Ascending aorta (tissue), 2 donors: Measurements from ENCODE around the gene ECSCR. TPM values are rescaled to one million over a fixed set of nuclear protein-coding genes. Genes with fewer than 3 reads are reported as not detected.
A peak's percentile ranks its signal among the peaks of the same experiment; 100 is the strongest.
"Not testable (repeated sequence)": the region's sequence is repeated elsewhere in the genome, so short reads cannot be mapped to it uniquely, and the experiment has no call there.

Source experiments
- DNase-seq, 2 donors: peaks; one replicate each; pipeline ENCODE4 v3.0.0-alpha.2; 2019; ENCODE audit warnings: low spot score in 2 of 2
- H3K27ac ChIP-seq, 2 donors: fragments of 200-600 bp; sonication (generic); one replicate each; pipeline ENCODE4 v1.5.1; 2016 to 2017; ENCODE audit warnings: mild to moderate bottlenecking in 1 of 2
- H3K27me3 ChIP-seq: fragments of 200-600 bp; sonication (generic); one replicate; pipeline ENCODE4 v1.5.1; 2017
- H3K36me3 ChIP-seq, 2 donors: fragments of 200-600 bp; sonication (generic); one replicate each; pipeline ENCODE4 v1.5.1; 2016
- H3K4me1 ChIP-seq, 2 donors: fragments of 200-600 bp; sonication (generic); one replicate each; pipeline ENCODE4 v1.5.1; 2016 to 2017; ENCODE audit warnings: mild to moderate bottlenecking in 1 of 2
- H3K4me3 ChIP-seq, 2 donors: fragments of 200-600 bp; sonication (generic); one replicate each; pipeline ENCODE4 v1.5.1; 2016 to 2017; ENCODE audit warnings: mild to moderate bottlenecking in 1 of 2
- H3K9me3 ChIP-seq, 2 donors: fragments of 200-600 bp; sonication (generic); one replicate each; pipeline ENCODE4 v1.5.1; 2016
- intact Hi-C: fragments of 100-400 bp; cut with DNase I; formaldehyde crosslinking; loops from one replicate; pipeline ENCODE4 v1.15.1; 2023
- total RNA-seq: library from RNA; depleted of rRNA; stranded (reverse); fragments of >200 nt; gene quantifications from one replicate; pipeline ENCODE4 v1.1.0, GENCODE V29; 2016
- TF ChIP-seq, protein P1 (sequence below), 3 experiments: fragments of 200-600 bp in 2 of 3; fragments of 450-650 bp in 1 of 3; sonication (generic) in 2 of 3; IDR thresholded peaks; one replicate each; pipeline ENCODE4 v1.5.1; 2016 to 2019; ENCODE audit warnings: antibody characterized with exemption in 3 of 3, mild to moderate bottlenecking in 1 of 3, moderate library complexity in 1 of 3

The ECSCR gene
- total RNA-seq, 1 donor from 2014 or later, result 51.6 TPM

GRCh38 chr5:139494832-139495231 is 32.3 kb upstream of the ECSCR start:
- H3K36me3 ChIP-seq, result no peaks in the 10 kb centered on the region
- no peak overlapping the region for H3K4me3 ChIP-seq
- intact Hi-C loops, result no loop called here
- H3K27me3 ChIP-seq, result no peaks in the 10 kb centered on the region
- no peaks in the 10 kb centered on the region for H3K9me3 ChIP-seq
- H3K27ac ChIP-seq, result no peak overlapping the region
- DNase-seq, result no peak
- TF ChIP-seq, protein P1, sequence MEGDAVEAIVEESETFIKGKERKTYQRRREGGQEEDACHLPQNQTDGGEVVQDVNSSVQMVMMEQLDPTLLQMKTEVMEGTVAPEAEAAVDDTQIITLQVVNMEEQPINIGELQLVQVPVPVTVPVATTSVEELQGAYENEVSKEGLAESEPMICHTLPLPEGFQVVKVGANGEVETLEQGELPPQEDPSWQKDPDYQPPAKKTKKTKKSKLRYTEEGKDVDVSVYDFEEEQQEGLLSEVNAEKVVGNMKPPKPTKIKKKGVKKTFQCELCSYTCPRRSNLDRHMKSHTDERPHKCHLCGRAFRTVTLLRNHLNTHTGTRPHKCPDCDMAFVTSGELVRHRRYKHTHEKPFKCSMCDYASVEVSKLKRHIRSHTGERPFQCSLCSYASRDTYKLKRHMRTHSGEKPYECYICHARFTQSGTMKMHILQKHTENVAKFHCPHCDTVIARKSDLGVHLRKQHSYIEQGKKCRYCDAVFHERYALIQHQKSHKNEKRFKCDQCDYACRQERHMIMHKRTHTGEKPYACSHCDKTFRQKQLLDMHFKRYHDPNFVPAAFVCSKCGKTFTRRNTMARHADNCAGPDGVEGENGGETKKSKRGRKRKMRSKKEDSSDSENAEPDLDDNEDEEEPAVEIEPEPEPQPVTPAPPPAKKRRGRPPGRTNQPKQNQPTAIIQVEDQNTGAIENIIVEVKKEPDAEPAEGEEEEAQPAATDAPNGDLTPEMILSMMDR (IDR thresholded peaks at IDR 0.05), result no peak
- peaks cover 0 to 7% of the 10 kb centered on the region in 2 donors for H3K4me1 ChIP-seq

DNA sequence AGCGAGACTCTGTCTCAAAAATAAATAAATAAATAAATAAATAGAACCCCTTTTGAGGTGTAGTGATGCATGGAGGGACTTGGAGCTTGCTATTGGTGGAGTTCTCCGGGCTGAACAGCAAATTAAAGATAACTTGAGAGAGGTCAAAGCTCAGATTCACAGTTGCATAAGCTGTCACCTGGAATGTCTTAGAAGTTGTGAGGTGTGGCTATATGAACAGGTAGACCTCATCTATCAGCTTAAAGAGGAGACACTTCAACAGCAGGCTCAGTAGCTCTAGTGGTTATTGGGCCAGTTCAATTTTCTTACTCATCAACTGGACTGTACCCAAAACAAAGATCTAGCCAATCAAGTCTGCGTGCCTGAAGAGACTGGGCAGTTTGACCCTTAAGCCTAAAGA is 31.7 kb upstream of the ECSCR start:
- no peaks in the 10 kb centered on the region for H3K27me3 ChIP-seq
- H3K4me1 ChIP-seq, result peaks cover 0 to 7% of the 10 kb centered on the region in 2 donors
- TF ChIP-seq, protein P1 (IDR thresholded peaks at IDR 0.05), result no peak
- no peak overlapping the region for H3K4me3 ChIP-seq
- H3K36me3 ChIP-seq, result no peaks in the 10 kb centered on the region
- no peak for DNase-seq
- intact Hi-C loops, result no loop called here
- no peaks in the 10 kb centered on the region for H3K9me3 ChIP-seq
- no peak overlapping the region for H3K27ac ChIP-seq

DNA sequence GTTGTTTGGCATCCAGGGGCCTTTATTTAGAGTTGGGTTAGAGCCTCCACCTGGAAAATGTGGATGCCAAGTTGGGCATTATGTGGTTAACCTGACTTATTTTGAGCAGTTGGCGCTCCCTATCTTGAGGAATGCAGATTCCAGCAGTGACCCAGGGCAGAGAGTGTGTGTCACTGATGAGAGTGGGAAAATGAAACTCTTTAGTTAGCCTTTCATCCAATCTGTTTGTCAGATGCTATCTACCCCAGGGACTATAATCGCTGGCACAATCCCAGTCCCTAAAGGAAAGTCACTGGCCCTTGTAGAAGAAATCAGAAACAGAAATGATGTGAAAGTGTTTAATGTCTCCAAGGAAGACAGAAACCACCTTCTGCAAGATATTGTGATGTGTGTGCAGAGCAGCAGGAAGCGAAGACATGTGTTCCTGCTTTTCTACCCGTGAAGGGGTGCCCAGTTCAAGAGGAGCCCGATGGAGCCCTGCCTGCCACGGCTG is 30.2 kb upstream of the ECSCR start:
- peak overlapping the region in 1 of 2 donors; percentile 17 for H3K27ac ChIP-seq
- TF ChIP-seq, protein P1 (IDR thresholded peaks at IDR 0.05), result no peak
- peaks cover 0 to 7% of the 10 kb centered on the region in 2 donors for H3K4me1 ChIP-seq
- H3K27me3 ChIP-seq, result no peaks in the 10 kb centered on the region
- no peaks in the 10 kb centered on the region for H3K9me3 ChIP-seq
- intact Hi-C loops, result no loop called here
- no peak for DNase-seq
- no peaks in the 10 kb centered on the region for H3K36me3 ChIP-seq
- peak overlapping the region in 1 of 2 donors; percentile 1 for H3K4me3 ChIP-seq

DNA sequence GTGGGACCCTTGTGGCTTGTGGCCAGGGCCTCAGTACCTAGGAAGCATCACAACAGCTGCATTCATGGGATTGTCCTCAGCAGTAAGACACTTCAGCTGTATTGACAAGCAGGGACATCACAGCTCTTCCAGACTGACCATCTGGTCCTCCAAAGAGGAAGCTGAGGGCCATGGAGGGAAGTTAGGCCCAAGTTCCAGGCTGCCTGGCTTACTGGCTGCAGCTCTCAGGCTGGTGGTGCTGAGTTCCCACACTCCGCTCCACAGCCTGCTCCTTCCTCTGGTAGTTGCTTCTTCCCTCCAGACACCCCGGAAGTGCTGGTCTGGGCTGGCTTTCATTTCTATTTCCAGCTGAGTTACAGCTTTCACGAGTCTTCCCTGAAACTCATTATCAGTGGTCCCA is 25.7 kb upstream of the ECSCR start:
- Histone ChIP-seq H3K4me1 (peaks cover 4 to 6% of the 10 kb centered on the region in 2 donors), H3K36me3 (no peaks in the 10 kb centered on the region), H3K9me3 (no peaks in the 10 kb centered on the region), H3K27ac (peak overlapping the region in 1 of 2 donors; percentile 34), H3K27me3 (no peaks in the 10 kb centered on the region), H3K4me3 (no peak overlapping the region)
- TF ChIP-seq, protein P1 (IDR thresholded peaks at IDR 0.05), result no peak
- no peak for DNase-seq
- intact Hi-C loops, result no loop called here

DNA sequence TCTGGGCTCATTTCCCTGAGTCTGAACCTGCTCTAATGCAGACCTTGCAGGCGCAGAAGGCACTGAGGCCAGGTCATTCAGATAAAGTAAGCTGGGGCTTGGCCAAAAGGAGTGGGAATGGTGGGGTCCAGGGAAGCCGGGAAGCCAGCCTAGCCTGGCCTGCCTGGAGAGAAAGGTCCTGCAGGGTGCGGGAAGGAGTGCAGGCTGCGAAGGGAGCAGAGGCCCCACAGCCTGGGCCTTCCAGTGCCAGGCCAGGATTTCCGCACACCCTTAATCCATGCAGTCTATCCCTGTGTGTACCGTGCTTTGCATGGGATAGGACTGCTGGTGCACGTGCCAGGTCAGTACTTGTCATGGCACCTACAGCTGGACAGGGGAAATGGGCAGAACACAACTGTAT is 23.7 kb upstream of the ECSCR start:
- Histone ChIP-seq H3K4me3 (no peak overlapping the region), H3K36me3 (no peaks in the 10 kb centered on the region), H3K27me3 (no peaks in the 10 kb centered on the region), H3K9me3 (no peaks in the 10 kb centered on the region), H3K27ac (no peak overlapping the region), H3K4me1 (peaks cover 4 to 7% of the 10 kb centered on the region in 2 donors)
- DNase-seq, result no peak
- TF ChIP-seq, protein P1 (IDR thresholded peaks at IDR 0.05), result no peak
- intact Hi-C loops, result no loop called here

GRCh38 chr5:139482890-139483208 is 20.3 kb upstream of the ECSCR start:
- intact Hi-C loops, result loop anchor here (1.0 to 5.0 kb wide), 4 partner anchors 30 to 191 kb away; partner anchors contain the start of genes DNAJC18 and MATR3
- peaks cover 4 to 27% of the 10 kb centered on the region in 2 donors for H3K4me1 ChIP-seq
- DNase-seq, result not testable (repeated sequence)

More at GRCh38 chr5:139482890-139483208, 20.3 kb upstream of the ECSCR start:
- not testable (repeated sequence) for H3K9me3 ChIP-seq, H3K27me3 ChIP-seq
- Histone ChIP-seq H3K36me3 (peaks cover 11 to 24% of the 10 kb centered on the region in 2 donors), H3K4me3 (peak overlapping the region; percentile 64 to 74), H3K27ac (peak overlapping the region; percentile 96 to 98)
